Measurements from ENCODE around the gene HERPUD2.

DNA sequence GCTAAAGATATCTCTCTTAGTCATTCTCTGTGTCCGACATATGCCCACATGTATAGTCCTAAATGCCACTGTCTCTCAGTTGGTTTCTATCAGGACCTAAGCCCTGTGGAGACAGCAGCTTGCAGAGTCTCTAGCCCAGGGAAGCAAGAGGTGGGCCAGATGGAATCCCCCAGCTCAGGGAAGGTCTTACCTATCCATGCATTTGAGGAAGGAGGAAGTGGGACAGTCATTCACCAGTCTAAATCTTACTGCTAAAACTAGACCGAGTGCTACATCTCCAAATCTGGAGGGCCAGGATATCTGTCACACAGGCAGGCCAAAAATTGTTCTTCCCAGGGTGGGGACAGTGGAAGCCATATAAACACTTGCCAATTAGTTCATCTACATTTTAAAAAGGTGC, 26.4 kb upstream of the HERPUD2 start:
- no peak for TF ChIP-seq POLR2A (IDR thresholded peaks at IDR 0.05)
- TF ChIP-seq, protein P1, sequence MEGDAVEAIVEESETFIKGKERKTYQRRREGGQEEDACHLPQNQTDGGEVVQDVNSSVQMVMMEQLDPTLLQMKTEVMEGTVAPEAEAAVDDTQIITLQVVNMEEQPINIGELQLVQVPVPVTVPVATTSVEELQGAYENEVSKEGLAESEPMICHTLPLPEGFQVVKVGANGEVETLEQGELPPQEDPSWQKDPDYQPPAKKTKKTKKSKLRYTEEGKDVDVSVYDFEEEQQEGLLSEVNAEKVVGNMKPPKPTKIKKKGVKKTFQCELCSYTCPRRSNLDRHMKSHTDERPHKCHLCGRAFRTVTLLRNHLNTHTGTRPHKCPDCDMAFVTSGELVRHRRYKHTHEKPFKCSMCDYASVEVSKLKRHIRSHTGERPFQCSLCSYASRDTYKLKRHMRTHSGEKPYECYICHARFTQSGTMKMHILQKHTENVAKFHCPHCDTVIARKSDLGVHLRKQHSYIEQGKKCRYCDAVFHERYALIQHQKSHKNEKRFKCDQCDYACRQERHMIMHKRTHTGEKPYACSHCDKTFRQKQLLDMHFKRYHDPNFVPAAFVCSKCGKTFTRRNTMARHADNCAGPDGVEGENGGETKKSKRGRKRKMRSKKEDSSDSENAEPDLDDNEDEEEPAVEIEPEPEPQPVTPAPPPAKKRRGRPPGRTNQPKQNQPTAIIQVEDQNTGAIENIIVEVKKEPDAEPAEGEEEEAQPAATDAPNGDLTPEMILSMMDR (IDR thresholded peaks at IDR 0.05) = no peak

Data from heart left ventricle (tissue), 13 donors.